Large intestine (tissue), 3 donors: ENCODE data around the gene CNGB1. TPM values are rescaled to one million over a fixed set of nuclear protein-coding genes. Genes with fewer than 3 reads are reported as not detected.

ENCODE experiments used
- DNase-seq, 2 donors: peaks; one replicate each; pipeline versions ENCODE4 v3.0.0 to v3.0.0-alpha.2; 2013
- H3K27ac ChIP-seq: one replicate; pipeline ENCODE4 v1.5.1; 2013; ENCODE audit warnings: low read length
- H3K27me3 ChIP-seq: 2 replicates; pipeline ENCODE4 v1.6.1; 2013; ENCODE audit warnings: low read length; ENCODE audit not compliant: control insufficient read depth, insufficient read depth
- H3K36me3 ChIP-seq: 2 replicates; pipeline ENCODE4 v1.6.1; 2013; ENCODE audit warnings: low read length; ENCODE audit not compliant: control insufficient read depth, insufficient read depth
- H3K4me1 ChIP-seq: one replicate; pipeline ENCODE4 v1.6.1; 2013; ENCODE audit warnings: low read length; ENCODE audit not compliant: control insufficient read depth, insufficient read depth
- H3K4me3 ChIP-seq: one replicate; pipeline ENCODE4 v1.5.1; 2013; ENCODE audit warnings: low read length
- H3K9me3 ChIP-seq: one replicate; pipeline ENCODE4 v1.6.1; 2013; ENCODE audit warnings: mild to moderate bottlenecking, low read depth, low read length, moderate library complexity; ENCODE audit not compliant: control insufficient read depth
- WGBS: methylation state at CpG from one replicate; pipeline ENCODE4 v1.1.5; 2013; ENCODE audit warnings: low lambda C conversion rate; ENCODE audit not compliant: insufficient coverage; 5-methylcytosine and 5-hydroxymethylcytosine counted together
- polyA plus RNA-seq: library from polyadenylated mRNA; unstranded; fragments of 120-200 nt; gene quantifications from one replicate; pipeline ENCODE4 v1.2.1, GENCODE V29; 2013

CNGB1 gene
- polyA plus RNA-seq, 1 donor, result 7.5 TPM

DNA sequence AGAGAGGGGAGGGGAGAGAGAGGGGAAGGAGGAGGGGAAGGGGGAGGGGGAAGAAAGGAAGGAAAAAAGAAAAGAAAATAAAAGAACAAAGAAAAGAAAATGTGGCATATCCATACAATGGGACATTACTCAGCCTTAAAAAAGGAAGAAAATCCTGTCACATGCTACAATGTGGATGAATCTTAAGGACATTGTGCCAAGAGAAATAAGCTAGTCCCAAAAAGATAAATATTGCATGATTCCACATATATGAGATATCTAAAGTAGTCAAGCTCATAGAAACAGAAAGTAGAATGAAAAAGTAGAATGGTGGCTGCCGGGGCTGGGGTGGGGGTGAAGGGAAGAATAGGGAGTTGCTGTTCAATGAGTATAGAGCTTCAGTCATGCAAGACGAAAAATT lies 40.4 kb downstream of the CNGB1 start:
- Histone ChIP-seq H3K9me3 (no peaks in the 10 kb centered on the region), H3K36me3 (no peaks in the 10 kb centered on the region), H3K4me3 (no peak overlapping the region), H3K27ac (no peak overlapping the region), H3K27me3 (no peaks in the 10 kb centered on the region), H3K4me1 (no peaks in the 10 kb centered on the region)
- DNase-seq, result no peak
- WGBS, result 92% methylated on average over 2 of the region's 2 CpGs

DNA sequence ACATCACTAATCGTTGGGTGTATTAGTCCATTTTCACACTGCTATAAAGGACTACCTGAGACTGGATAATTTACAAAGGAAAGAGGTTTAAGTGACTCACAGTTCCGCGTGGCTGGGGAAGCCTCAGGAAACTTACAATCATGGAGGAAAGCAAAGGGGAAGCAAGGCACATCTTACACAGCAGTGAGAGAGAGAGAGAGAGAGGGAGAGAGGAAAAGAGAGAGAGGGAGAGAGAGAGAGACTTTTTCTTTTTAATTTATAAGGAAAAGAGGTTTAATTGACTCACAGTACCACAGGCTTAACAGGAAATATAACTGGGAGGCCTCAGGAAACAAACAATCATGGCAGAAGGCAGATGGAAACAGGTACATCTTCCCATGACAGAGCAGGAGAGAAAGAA lies 41.7 kb downstream of the CNGB1 start:
- H3K36me3 ChIP-seq, result no peaks in the 10 kb centered on the region

DNA sequence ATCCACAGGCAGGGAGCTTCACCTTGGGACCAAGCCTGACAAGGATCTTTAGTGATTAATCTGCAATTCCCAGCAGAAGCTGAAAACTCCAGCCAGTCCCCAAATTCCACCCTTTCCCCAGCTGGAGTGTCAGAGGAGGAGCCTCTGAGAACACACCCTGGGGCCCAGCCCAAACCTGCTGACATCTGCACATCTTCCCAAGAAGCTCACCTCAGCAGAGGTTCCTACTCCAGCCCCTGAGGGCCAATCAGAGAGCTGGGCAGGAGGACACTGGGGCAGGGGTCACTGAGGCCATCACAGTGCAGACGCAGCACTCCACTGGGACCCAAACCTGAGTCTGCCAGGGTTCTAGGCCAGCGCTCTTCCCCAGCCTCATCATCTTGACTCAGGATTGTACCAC lies 44.9 kb downstream of the CNGB1 start:
- WGBS, result no CpG with 5 or more reads among the region's 2 CpGs
- no peaks in the 10 kb centered on the region for H3K9me3 ChIP-seq

More for the DNA sequence above, 41.7 kb downstream of the CNGB1 start:
- Histone ChIP-seq H3K9me3 (no peaks in the 10 kb centered on the region), H3K27me3 (no peaks in the 10 kb centered on the region), H3K4me1 (no peaks in the 10 kb centered on the region), H3K4me3 (no peak overlapping the region), H3K27ac (no peak overlapping the region)
- WGBS, result 92% methylated on average over 2 of the region's 3 CpGs
- DNase-seq, result no peak

DNA sequence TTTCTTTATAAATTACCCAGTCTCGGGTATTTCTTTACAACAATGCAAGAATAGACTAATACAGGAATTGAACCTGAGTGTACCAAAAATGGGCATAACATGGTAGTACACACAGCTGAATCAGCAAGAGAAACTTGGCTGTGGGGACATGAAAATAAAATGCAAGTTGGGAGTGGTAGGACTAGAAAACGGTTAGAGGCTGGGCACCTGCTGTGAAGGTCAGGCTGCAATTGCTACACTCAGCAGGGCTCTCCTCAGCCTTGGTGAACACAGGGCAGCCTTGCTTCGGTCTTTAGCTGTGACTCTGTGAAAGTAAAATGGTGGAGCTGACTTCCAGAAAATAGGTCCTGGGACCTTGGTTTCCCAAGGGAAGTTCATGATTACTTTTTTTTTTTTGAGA lies 45.6 kb downstream of the CNGB1 start:
- Histone ChIP-seq H3K4me1 (no peaks in the 10 kb centered on the region), H3K4me3 (no peak overlapping the region), H3K27ac (no peak overlapping the region), H3K27me3 (no peaks in the 10 kb centered on the region), H3K9me3 (no peaks in the 10 kb centered on the region), H3K36me3 (no peaks in the 10 kb centered on the region)
- no CpG with 5 or more reads among the region's 3 CpGs for WGBS
- DNase-seq, result no peak

More for the DNA sequence above, 44.9 kb downstream of the CNGB1 start:
- Histone ChIP-seq H3K27me3 (no peaks in the 10 kb centered on the region), H3K27ac (no peak overlapping the region), H3K4me3 (no peak overlapping the region), H3K4me1 (no peaks in the 10 kb centered on the region), H3K36me3 (no peaks in the 10 kb centered on the region)
- no peak for DNase-seq

DNA sequence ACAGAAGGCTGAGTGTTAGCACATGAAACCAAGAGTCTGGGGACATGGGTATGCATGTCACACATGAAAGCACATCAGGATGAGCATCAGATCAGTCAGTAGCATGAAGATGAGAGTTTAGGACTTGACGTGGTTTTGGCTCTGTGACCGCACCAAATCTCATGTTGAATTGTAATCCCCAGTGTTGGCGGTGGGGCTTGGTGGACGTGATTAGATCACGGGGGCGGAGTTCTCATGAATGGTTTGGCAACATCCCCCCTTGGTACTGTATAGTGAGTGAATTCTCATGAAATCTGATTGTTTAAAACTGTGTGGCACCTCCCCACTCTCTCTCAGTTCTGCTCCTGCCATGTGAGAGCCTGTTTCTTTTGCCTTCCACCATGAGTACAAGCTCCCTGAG lies 46.4 kb downstream of the CNGB1 start:
- Histone ChIP-seq H3K27ac (no peak overlapping the region), H3K4me3 (no peak overlapping the region), H3K27me3 (no peaks in the 10 kb centered on the region), H3K36me3 (no peaks in the 10 kb centered on the region), H3K9me3 (no peaks in the 10 kb centered on the region), H3K4me1 (no peaks in the 10 kb centered on the region)
- no peak for DNase-seq
- WGBS, result no CpG with 5 or more reads among the region's 6 CpGs

DNA sequence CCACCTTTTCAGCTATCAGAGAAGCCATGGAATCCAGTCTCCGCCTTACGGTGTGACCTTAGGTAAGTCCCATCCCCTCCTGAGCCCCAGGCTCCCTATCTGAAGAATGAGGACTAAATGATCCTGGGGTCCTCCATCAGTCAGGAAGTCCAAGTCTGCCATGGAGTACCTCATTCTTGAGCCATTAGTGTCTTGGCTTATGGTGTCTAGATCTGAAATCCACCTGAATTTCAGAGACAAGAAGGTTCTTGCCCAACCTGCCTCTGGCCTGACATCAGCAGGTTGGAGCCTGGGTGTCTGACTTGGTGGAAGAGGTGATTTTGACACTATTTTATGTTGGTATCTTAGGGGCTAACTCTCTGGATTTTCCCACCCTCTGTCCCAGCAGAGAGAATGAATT lies 47.1 kb downstream of the CNGB1 start:
- Histone ChIP-seq H3K4me3 (no peak overlapping the region), H3K36me3 (no peaks in the 10 kb centered on the region), H3K27ac (no peak overlapping the region), H3K27me3 (no peaks in the 10 kb centered on the region), H3K4me1 (no peaks in the 10 kb centered on the region), H3K9me3 (no peaks in the 10 kb centered on the region)
- WGBS, result no CpG with 5 or more reads among the region's 2 CpGs
- no peak for DNase-seq

DNA sequence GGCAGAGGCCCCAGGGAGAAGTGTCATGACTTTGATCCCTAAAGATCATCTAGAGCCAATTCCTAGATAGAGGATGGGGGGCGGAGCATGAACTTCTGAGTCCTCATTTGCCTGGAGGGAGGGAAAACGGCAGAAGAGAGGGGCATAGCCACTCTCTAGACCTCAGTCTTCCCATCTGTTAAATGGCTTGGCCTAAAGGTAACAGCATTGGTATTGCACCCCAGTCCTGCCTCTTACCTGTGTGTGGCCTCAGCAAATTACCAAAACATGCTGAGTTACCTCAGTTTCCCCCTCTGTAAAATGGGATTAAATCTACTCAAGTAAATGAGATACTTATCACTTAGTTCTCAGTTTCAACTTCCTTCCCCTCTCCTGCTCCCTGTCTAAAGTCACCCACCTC lies 47.5 kb downstream of the CNGB1 start:
- H3K27ac ChIP-seq, result no peak overlapping the region
- WGBS, result no CpG with 5 or more reads among the region's 2 CpGs
- no peaks in the 10 kb centered on the region for H3K4me1 ChIP-seq
- H3K4me3 ChIP-seq, result no peak overlapping the region
- H3K36me3 ChIP-seq, result no peaks in the 10 kb centered on the region
- no peaks in the 10 kb centered on the region for H3K27me3 ChIP-seq
- DNase-seq, result no peak
- no peaks in the 10 kb centered on the region for H3K9me3 ChIP-seq

DNA sequence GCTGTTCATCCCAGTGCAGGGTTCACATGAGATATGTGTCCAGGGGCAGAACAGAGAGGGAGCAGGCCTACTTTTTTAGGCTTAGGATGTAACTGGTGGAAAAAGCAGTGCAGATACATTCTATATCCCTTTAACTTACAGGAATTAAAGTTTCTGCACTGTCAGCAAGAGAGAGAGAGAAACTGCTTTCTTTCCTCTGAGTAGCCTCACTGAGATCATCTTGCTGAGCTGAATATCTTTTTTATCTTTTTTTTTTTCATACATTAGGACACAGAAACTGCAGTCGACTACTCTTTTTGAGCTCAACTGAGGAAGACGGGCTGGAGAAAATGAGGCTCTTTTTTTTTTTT lies 50.1 kb downstream of the CNGB1 start:
- Histone ChIP-seq H3K36me3 (no peaks in the 10 kb centered on the region), H3K4me1 (no peaks in the 10 kb centered on the region), H3K4me3 (no peak overlapping the region), H3K27me3 (no peaks in the 10 kb centered on the region), H3K27ac (no peak overlapping the region), H3K9me3 (no peaks in the 10 kb centered on the region)
- DNase-seq, result no peak
- WGBS, result no CpG with 5 or more reads among the region's 2 CpGs

DNA sequence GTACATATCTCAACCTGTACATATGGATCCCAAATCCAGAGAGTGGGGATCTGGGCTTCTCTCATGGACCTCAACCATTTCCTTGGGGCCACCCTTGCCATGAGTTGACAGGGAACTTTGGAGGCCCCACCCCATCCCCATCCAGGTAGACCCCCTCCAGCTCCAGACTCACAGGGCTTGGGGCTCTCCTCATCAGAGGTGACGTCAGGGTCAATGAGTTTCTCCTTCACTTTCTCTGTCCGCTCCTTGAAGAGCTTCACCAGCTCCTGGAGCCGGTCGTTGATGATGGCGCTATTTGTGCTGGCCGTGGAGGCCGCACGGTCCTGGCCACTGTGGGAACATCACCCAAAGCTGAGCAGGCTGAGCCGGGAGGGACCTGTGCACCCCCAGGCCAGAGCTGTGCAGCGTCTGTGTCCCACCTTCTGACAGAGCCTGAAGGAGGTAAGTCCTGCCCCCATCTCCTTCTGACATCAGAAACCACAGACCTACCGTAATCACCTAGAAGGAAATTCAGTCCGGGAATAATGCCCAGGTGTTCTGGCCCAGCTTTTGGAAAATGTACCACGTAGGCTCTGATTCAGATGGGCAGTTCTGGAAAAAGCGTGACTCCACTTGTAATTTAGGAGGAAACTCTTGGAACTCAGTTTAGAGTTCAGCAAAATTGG lies 50.6 kb downstream of the CNGB1 start:
- Histone ChIP-seq H3K9me3 (no peaks in the 10 kb centered on the region), H3K27ac (no peak overlapping the region), H3K4me1 (no peaks in the 10 kb centered on the region), H3K36me3 (no peaks in the 10 kb centered on the region), H3K4me3 (no peak overlapping the region), H3K27me3 (no peaks in the 10 kb centered on the region)
- WGBS, result 60% methylated on average over 1 of the region's 14 CpGs
- no peak for DNase-seq

DNA sequence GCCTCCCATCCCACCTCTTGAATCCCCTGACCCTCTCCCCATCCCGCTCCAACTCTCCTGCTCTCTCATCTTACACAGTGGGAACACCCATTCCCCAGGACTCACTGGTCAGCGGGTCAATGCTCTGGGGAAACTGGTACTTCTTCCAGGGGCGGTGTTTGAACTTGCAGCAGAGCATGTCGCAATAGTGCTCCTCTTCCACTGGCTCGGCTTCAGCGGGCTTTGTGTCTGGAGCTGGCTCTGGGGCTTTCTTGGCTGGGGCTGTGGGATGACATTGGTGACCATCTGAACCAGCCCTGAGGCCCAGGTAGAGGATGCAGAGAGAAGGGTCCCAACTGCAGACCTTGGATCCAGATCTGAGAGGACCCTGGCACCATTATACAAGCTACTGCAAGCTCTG lies 51.9 kb downstream of the CNGB1 start:
- H3K27me3 ChIP-seq, result no peaks in the 10 kb centered on the region
- no peak overlapping the region for H3K27ac ChIP-seq
- H3K4me1 ChIP-seq, result no peaks in the 10 kb centered on the region
- DNase-seq, result no peak
- WGBS, result no CpG with 5 or more reads among the region's 6 CpGs
- no peaks in the 10 kb centered on the region for H3K36me3 ChIP-seq
- no peak overlapping the region for H3K4me3 ChIP-seq
- H3K9me3 ChIP-seq, result no peaks in the 10 kb centered on the region

DNA sequence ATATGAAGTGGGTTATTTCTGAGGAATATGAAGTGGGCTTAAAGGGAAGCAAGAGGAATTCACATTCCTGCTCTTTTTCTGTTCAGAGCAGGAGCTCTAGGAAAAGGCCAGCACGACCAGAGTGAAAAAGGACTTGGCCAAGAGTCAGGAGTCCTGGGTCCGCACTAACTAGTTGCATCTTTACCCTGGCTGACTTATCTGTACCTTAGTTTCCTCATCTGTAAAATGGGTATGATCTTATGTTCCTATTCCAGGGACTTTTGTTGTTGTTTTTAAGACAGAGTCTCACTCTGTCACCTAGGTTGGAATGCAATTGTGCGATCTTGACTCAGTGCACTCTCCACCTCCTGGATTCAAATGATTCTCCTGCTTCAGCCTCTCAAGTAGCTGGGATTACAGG lies 52.5 kb downstream of the CNGB1 start:
- H3K36me3 ChIP-seq, result no peaks in the 10 kb centered on the region
- H3K4me1 ChIP-seq, result no peaks in the 10 kb centered on the region
- no peaks in the 10 kb centered on the region for H3K9me3 ChIP-seq
- DNase-seq, result no peak
- H3K4me3 ChIP-seq, result no peak overlapping the region
- WGBS, result 60% methylated on average over 1 of the region's 3 CpGs
- H3K27ac ChIP-seq, result no peak overlapping the region
- H3K27me3 ChIP-seq, result no peaks in the 10 kb centered on the region
